H1 (cell line): ENCODE data around the gene BCKDHA.

ENCODE experiments used
- CREB1 ChIP-seq: IDR thresholded peaks from 2 replicates; pipeline ENCODE4 v1.6.1; 2012; ENCODE audit warnings: inconsistent platforms
- CTCF ChIP-seq, 3 experiments: IDR thresholded peaks; 1 replicate in 2 of 3; 2 replicates in 1 of 3; pipeline versions ENCODE4 v1.5.1 to v1.6.1; 2011; ENCODE audit warnings: low read length in 3 of 3, mild to moderate bottlenecking in 3 of 3, inconsistent platforms in 2 of 3, low read depth in 1 of 3, moderate library complexity in 1 of 3; ENCODE audit not compliant: insufficient read depth in 1 of 3; ENCODE audit errors: control extremely low read depth in 1 of 3
- EZH2 ChIP-seq: fragments of 200-600 bp; sonication (generic); IDR thresholded peaks from 2 replicates; pipeline ENCODE4 v1.7.1; 2012; ENCODE audit warnings: low read depth, mild to moderate bottlenecking, moderate library complexity, low read length, inconsistent platforms; ENCODE audit not compliant: severe bottlenecking
- HDAC2 ChIP-seq, 2 experiments: fragments of 300-600 bp in 1 of 2; sonication (generic) in 1 of 2; IDR thresholded peaks; 2 replicates each; pipeline ENCODE4 v1.6.1; 2011 to 2012; ENCODE audit warnings: low read depth in 2 of 2, low read length in 2 of 2, mild to moderate bottlenecking in 2 of 2, moderate library complexity in 2 of 2, borderline replicate concordance in 1 of 2, inconsistent platforms in 1 of 2
- KDM1A ChIP-seq: fragments of 200-600, 300-600 bp; sonication (generic); IDR thresholded peaks from 2 replicates; pipeline ENCODE4 v1.7.1; 2016; ENCODE audit warnings: mild to moderate bottlenecking, low read length, borderline replicate concordance
- PHF8 ChIP-seq: fragments of 200-600 bp; sonication (generic); conservative IDR thresholded peaks from 2 replicates; pipeline ENCODE4 v1.7.1; 2012; ENCODE audit warnings: low read depth, mild to moderate bottlenecking, inconsistent platforms, low read length, moderate library complexity
- POLR2AphosphoS5 ChIP-seq: IDR thresholded peaks from 2 replicates; pipeline ENCODE4 v1.6.1; 2011; ENCODE audit warnings: low read depth, low read length
- TAF1 ChIP-seq: IDR thresholded peaks from 2 replicates; pipeline ENCODE4 v1.6.1; 2011; ENCODE audit warnings: mild to moderate bottlenecking, low read depth, low read length

DNA sequence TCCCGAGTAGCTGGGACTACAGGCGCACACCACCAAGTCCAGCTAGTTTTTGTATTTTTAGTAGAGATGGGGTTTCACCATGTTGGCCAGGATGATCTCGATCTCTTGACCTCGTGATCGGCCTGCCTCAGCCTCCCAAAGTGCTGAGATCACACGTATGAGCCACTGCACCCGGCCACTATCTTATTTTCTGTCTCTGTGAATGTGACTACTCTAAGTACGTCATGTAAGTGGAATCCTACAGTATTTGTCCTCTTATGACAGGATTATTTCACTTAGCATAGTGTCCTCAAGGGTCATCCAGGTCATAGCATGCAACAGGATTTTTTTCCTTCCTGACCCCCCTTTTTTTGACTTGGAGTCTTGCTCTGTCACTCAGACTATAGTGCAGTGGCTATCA lies 26.1 kb upstream of the BCKDHA start:
- TF ChIP-seq KDM1A: no peak
- no peak for TF ChIP-seq CTCF (IDR thresholded peaks at IDR 0.05; ENCODE audit: control extremely low read depth in 1 of 3, insufficient read depth in 1 of 3, low read depth in 1 of 3, low read length in 3 of 3)
- no peak for TF ChIP-seq EZH2
- TF ChIP-seq HDAC2 (IDR thresholded peaks at IDR 0.05; ENCODE audit: borderline replicate concordance in 1 of 2, low read depth in 2 of 2, low read length in 2 of 2): no peak
- no peak for TF ChIP-seq TAF1
- no peak for TF ChIP-seq POLR2AphosphoS5
- no peak for TF ChIP-seq PHF8
- no peak for TF ChIP-seq CREB1
